Osteocyte (in vitro differentiated cells): Measurements from ENCODE around the gene PAK4. TPM values are rescaled to one million over a fixed set of nuclear protein-coding genes. Genes with fewer than 3 reads are reported as not detected.

Experiments used
- DNase-seq: peaks from one replicate; pipeline ENCODE4 v3.0.0; 2021; ENCODE audit warnings: mixed read lengths; ENCODE audit not compliant: unreplicated experiment; ENCODE audit errors: extremely low spot score
- H3K27ac Mint-ChIP-seq: one replicate; pipeline ENCODE4 v1.8.0; 2021; ENCODE audit warnings: mild to moderate bottlenecking, mixed read lengths; ENCODE audit not compliant: unreplicated experiment
- H3K27me3 Mint-ChIP-seq: one replicate; pipeline ENCODE4 v1.8.0; 2021; ENCODE audit warnings: mixed read lengths; ENCODE audit not compliant: unreplicated experiment
- H3K36me3 Mint-ChIP-seq: one replicate; pipeline ENCODE4 v1.8.0; 2021; ENCODE audit warnings: mixed read lengths; ENCODE audit not compliant: unreplicated experiment
- H3K4me1 Mint-ChIP-seq: one replicate; pipeline ENCODE4 v1.8.0; 2021; ENCODE audit warnings: mixed read lengths; ENCODE audit not compliant: unreplicated experiment
- H3K4me3 Mint-ChIP-seq: one replicate; pipeline ENCODE4 v1.8.0; 2021; ENCODE audit warnings: mild to moderate bottlenecking, moderate library complexity, mixed read lengths; ENCODE audit not compliant: unreplicated experiment
- H3K9me3 Mint-ChIP-seq: one replicate; pipeline ENCODE4 v1.8.0; 2021; ENCODE audit warnings: mixed read lengths; ENCODE audit not compliant: unreplicated experiment
- total RNA-seq: library from RNA; stranded (reverse); gene quantifications from 2 replicates; pipeline ENCODE4 v1.2.1, GENCODE V29; 2021
- TF ChIP-seq, protein P1 (sequence below): fragments of 200-600 bp; sonication (generic); IDR thresholded peaks from 2 replicates; pipeline ENCODE4 v1.5.0; 2021; ENCODE audit warnings: antibody characterized with exemption, mild to moderate bottlenecking, moderate library complexity

PAK4 gene
- total RNA-seq, 1 donor from 2014 or later: 14.8 TPM

DNA sequence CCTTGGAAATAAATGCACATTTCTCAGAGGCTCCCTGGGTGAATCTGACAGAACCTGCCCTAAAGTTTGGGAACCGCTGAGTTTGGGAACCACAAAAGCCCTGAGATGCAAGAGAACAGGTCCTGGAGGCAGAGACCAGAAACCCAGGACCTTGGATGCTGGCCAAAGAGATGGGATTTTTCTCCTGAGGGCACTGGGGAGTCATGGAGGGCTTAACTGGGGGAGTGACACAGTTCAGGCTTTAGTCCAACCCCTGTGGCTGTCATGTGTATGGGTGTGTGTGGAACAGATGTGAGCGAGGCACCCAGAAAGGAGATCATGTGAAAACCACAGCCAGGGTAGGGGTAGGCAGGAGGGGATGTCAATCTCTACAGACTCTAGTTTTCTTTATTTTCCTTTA is 67.3 kb downstream of the PAK4 start:
- Mint-ChIP-seq H3K4me3 (no peak overlapping the region), H3K4me1 (peaks cover 8% of the 10 kb centered on the region), H3K36me3 (no peaks in the 10 kb centered on the region), H3K27me3 (peaks cover 45% of the 10 kb centered on the region), H3K27ac (no peak overlapping the region), H3K9me3 (no peaks in the 10 kb centered on the region)
- no peak for DNase-seq
- TF ChIP-seq, protein P1, sequence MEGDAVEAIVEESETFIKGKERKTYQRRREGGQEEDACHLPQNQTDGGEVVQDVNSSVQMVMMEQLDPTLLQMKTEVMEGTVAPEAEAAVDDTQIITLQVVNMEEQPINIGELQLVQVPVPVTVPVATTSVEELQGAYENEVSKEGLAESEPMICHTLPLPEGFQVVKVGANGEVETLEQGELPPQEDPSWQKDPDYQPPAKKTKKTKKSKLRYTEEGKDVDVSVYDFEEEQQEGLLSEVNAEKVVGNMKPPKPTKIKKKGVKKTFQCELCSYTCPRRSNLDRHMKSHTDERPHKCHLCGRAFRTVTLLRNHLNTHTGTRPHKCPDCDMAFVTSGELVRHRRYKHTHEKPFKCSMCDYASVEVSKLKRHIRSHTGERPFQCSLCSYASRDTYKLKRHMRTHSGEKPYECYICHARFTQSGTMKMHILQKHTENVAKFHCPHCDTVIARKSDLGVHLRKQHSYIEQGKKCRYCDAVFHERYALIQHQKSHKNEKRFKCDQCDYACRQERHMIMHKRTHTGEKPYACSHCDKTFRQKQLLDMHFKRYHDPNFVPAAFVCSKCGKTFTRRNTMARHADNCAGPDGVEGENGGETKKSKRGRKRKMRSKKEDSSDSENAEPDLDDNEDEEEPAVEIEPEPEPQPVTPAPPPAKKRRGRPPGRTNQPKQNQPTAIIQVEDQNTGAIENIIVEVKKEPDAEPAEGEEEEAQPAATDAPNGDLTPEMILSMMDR: no peak

DNA sequence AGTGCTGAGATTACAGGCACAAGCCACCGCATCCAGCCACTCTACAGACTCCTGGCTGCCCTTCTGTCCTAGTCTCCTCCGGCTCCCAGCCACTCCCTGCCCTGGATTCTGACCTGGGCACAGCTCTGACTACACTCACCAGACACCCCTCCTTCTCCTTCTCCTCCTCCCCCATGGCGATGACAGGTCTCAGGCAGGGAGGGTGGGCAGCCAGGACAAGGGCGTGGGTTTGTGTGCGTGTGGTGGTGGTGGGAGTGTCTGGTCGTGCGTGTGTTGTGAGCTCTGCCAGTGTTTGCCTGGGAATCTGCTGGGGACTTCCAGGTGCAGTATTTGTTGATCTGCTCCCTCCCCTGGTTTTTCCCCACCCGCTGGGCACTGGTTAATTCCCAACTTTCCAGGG is 68.2 kb downstream of the PAK4 start:
- TF ChIP-seq, protein P1: no peak
- H3K27me3 Mint-ChIP-seq: peaks cover 52% of the 10 kb centered on the region
- H3K36me3 Mint-ChIP-seq: no peaks in the 10 kb centered on the region
- no peak for DNase-seq
- H3K4me3 Mint-ChIP-seq: no peak overlapping the region
- H3K27ac Mint-ChIP-seq: no peak overlapping the region
- H3K4me1 Mint-ChIP-seq: peaks cover 8% of the 10 kb centered on the region
- H3K9me3 Mint-ChIP-seq: no peaks in the 10 kb centered on the region

DNA sequence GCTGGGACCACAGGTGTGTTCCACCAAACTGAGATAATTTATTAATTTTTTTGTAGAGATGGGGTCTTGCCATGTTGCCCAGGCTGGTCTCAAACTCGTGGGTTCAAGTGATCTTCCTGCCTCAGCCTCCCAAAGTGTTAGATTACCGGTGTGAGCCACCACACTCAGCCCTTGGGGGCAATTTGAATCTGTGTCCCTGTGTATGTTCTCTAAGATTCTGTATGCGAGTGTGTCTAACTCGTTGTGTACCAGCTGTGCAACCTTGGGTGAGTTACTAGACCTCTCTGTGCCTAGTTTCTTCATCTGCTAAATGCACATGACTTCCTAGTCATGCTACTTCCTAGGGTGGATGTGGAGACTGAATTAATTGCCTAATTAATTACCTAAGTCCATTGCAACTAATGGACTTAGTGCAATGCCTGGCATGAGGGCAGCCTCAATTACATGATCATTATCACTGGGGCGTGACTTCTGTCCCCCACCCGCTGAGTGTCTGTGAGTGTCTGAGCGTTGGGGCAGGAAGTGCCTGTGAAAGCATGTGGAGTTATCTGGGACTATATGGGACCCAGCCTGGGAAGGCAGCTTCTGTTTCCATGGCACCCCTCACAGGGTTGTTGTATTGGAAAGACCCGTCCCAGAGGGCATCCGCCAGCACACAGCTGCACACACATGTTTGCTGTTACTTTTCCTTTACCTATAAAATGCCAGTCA is 69.4 kb downstream of the PAK4 start:
- H3K27me3 Mint-ChIP-seq: peaks cover 52% of the 10 kb centered on the region
- no peak overlapping the region for H3K4me3 Mint-ChIP-seq
- H3K27ac Mint-ChIP-seq: no peak overlapping the region
- H3K9me3 Mint-ChIP-seq: no peaks in the 10 kb centered on the region
- TF ChIP-seq, protein P1: no peak
- peaks cover 8% of the 10 kb centered on the region for H3K4me1 Mint-ChIP-seq
- no peaks in the 10 kb centered on the region for H3K36me3 Mint-ChIP-seq
- DNase-seq: no peak

DNA sequence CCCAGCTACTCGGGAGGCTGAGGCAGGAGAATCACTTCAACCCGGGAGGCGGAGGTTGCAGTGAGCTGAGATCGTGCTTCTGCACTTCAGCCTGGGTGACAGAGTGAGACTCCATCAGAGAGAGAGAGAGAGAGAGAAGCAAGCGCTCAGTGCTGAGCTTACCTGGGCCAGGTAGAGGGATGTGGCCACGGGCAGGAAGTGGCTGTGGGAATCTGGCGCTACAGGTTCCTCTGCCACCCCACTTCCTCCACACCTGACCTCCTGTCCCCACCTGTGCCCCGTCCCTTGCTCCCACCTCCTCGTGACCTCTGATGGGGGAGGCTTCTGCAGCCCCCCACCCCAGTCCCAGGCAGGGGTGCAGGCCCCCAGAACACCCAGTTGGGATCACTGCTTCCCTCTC is 70.2 kb downstream of the PAK4 start:
- no peak overlapping the region for H3K4me3 Mint-ChIP-seq
- no peaks in the 10 kb centered on the region for H3K9me3 Mint-ChIP-seq

DNA sequence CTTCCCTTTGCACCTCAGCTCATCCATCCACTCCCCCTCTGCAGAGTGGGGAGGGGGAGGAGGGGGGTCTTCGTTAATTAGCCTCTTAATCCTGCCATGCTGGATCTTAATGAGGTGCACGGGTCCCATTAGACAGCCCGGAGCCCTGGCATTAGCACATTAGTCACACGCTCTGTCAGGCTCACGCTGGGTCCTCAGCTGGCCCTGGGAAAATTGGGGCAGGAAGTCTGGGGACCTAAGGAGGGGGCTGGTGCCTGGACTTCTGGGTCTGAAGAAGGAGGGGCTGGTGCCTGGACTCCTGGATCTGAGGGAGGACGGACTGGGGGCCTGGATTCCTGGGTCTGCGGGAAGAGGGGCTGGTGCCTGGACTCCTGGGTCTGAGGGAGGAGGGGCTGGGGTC is 70.7 kb downstream of the PAK4 start:
- no peaks in the 10 kb centered on the region for H3K36me3 Mint-ChIP-seq
- no peak for DNase-seq
- TF ChIP-seq, protein P1: no peak
- no peak overlapping the region for H3K4me3 Mint-ChIP-seq
- peaks cover 8% of the 10 kb centered on the region for H3K4me1 Mint-ChIP-seq
- H3K27me3 Mint-ChIP-seq: peaks cover 54% of the 10 kb centered on the region
- no peaks in the 10 kb centered on the region for H3K9me3 Mint-ChIP-seq
- H3K27ac Mint-ChIP-seq: no peak overlapping the region

More for the DNA sequence above, 70.2 kb downstream of the PAK4 start:
- H3K4me1 Mint-ChIP-seq: peaks cover 8% of the 10 kb centered on the region
- peaks cover 50% of the 10 kb centered on the region for H3K27me3 Mint-ChIP-seq
- H3K36me3 Mint-ChIP-seq: no peaks in the 10 kb centered on the region
- no peak overlapping the region for H3K27ac Mint-ChIP-seq
- no peak for DNase-seq
- TF ChIP-seq, protein P1: no peak
